22Rv1 (cell line): ENCODE results near the gene FKBP7.

Experiments
- H3K27ac ChIP-seq: fragments of 450-650 bp; 2 replicates; pipeline ENCODE4 v1.5.1; 2017
- CTCF ChIP-seq: fragments of 450-650 bp; IDR thresholded peaks from 2 replicates; pipeline ENCODE4 v1.5.1; 2017; ENCODE audit warnings: mild to moderate bottlenecking
- ZFX ChIP-seq: fragments of 450-650 bp; IDR thresholded peaks from 2 replicates; pipeline ENCODE4 v1.6.1; 2017; ENCODE audit warnings: antibody characterized with exemption, borderline replicate concordance

The FKBP7 gene

GRCh38 chr2:178414266-178415247, 63.8 kb downstream of the FKBP7 start:
- H3K27ac ChIP-seq = peak overlapping the region; percentile 76
- no peak for TF ChIP-seq ZFX
- TF ChIP-seq CTCF = peak; percentile 80
